Dedifferentiated amniotic fluid mesenchymal stem cell (primary cell): ENCODE results near the gene SLC22A1.
"Not testable (repeated sequence)": the region's sequence is repeated elsewhere in the genome, so short reads cannot be mapped to it uniquely, and the experiment has no call there.

Experiments used
- DNase-seq: peaks from one replicate; pipeline ENCODE4 v3.0.0-alpha.2; 2016; ENCODE audit errors: extremely low spot score

SLC22A1 gene

DNA sequence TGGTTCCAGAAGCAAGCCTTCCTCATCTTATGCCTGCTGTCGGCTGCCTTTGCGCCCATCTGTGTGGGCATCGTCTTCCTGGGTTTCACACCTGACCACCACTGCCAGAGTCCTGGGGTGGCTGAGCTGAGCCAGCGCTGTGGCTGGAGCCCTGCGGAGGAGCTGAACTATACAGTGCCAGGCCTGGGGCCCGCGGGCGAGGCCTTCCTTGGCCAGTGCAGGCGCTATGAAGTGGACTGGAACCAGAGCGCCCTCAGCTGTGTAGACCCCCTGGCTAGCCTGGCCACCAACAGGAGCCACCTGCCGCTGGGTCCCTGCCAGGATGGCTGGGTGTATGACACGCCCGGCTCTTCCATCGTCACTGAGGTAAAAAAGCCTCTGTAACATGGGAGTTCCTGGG is 366 bp downstream of the SLC22A1 start:
- no peak for DNase-seq

DNA sequence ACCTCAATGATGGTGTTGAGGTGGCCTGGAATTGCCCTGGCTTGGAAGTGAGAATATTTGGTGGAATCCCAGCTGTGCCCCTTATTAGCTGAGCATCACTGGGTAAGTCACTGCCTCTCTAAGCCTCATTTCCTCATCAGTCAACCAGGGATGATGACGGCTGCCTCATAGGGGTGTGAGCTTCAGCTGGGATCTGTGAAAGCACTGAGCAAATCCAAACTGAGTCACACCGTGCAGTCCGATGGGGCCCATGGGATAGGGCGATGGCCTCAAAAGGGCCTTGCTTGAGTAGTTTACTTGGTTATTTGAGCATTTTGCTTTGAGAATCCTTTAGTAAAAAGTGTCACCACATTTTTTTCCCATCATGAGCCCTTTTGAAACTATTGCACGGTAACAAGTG is 1.1 kb downstream of the SLC22A1 start:
- DNase-seq: no peak

DNA sequence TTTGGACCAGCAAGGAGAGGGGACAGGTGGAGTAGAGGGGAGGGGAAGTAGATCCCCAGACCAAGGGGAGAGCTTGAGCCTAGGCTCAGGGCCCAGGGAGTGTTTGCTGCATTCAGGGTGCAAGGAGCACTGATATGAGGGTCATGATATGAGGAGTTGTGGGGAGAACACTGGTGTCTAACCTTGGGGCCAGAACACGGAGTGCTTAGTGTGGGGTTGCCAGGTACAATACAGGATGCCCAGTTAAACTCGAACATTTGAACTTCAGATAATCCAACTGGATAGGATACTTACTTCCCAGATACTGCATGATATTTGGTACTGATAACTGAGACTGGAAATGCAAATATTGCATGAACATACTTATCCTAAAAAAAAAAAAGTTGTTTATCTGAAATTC is 2.4 kb downstream of the SLC22A1 start:
- DNase-seq: no peak

DNA sequence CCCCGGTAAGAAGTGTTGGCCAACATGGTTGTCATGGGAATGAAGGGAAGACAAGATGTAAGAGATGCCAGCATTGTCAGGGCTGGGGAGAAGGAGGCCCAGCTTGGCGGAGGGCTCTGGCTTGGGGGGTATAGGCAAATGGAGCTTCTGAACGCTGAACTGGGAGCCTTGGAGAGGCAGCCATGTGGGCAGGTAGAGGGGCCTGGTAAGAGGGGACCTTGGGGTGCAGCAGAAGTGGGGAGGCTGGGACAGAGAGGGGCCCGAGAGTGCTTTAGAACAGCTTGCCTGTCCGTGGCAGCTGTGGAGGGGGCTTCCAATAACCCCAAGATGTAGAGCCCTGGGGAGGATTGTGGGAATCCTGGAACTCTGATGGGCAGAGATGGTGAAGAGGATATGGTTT is 3.0 kb downstream of the SLC22A1 start:
- no peak for DNase-seq

DNA sequence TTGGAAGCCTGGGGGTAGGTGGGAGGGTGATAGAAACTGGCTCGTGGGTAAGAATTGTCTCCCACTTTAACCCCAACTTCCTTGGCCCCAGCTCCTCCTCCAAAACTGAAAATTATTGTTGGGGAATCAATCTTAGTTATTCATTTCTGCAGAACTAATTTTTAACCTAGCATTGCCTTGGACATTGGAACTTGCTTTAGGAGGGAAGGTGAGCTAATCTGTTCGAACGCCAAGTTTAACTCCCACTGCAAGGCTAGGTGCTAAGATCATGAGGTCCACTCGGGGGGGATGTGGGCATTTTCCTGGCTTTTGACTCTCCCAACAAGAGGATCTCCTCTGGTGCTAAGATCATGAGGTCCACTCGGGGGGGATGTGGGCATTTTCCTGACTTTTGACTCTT is 3.5 kb downstream of the SLC22A1 start:
- DNase-seq: not testable (repeated sequence)

DNA sequence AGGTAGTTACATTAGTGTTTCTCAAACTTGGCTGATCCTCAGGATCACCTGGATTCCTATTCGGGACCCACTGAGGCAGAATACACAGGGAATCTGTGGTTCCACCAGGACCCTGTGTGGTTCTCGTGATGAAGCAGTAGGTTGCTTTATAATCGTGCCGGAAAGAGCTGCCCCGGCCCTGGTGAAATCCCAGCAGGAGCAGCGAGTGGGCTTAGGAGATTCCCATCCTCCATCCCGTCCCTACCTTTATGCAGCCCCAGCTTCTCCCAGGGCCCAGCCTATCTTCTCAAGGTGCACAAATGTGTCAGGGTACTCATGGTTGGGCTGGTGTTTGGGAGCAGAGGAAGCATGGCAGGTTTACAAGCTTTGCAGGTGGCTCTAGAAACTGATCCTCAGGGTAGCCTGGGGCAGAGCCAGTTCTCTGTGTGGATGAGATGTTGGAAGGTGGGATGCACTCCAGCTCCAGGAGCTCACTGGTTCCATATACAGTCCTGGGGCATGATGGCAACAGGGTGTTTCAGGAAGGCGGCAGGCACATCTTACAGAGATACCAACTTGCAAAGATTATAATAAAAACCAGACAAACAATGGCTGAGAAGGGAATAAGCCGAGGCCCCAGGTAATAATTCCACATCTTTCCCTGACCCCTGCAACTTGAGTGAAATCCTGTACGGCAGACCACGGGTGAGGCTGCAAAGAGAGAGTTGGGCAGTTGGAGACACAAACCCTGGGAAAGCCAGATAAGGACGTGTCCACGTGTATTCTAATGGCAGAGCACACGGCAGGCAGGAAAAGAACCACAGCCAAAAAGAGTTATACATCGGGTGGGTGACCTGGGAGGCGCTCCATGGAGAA is 5.9 kb downstream of the SLC22A1 start:
- no peak for DNase-seq

DNA sequence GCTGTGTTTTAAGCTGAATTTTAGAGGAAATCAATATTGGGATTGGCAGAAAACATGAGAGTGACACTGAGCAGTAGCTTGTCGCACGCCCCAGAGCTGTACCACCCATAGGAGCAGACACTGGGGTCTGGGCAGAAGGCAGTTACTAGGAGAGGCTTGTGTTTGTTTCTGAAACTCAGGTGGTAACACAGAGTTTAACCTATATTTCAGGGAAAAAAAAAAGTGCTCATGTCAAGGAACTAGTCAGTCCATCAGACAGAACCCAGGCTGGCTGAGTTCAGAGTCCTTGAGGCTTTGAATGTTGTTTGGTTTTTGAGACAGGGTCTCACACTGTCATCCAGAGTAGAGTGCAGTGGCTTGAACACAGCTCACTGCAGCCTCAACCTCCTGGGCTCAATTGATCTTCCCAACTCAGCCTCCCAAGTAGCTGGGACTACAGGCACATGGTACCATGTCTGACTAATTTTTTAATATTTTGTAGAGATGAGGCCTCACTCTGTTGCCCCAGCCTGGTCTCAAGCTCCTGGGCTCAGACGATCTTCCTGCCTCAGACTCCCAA is 6.6 kb downstream of the SLC22A1 start:
- DNase-seq: no peak

DNA sequence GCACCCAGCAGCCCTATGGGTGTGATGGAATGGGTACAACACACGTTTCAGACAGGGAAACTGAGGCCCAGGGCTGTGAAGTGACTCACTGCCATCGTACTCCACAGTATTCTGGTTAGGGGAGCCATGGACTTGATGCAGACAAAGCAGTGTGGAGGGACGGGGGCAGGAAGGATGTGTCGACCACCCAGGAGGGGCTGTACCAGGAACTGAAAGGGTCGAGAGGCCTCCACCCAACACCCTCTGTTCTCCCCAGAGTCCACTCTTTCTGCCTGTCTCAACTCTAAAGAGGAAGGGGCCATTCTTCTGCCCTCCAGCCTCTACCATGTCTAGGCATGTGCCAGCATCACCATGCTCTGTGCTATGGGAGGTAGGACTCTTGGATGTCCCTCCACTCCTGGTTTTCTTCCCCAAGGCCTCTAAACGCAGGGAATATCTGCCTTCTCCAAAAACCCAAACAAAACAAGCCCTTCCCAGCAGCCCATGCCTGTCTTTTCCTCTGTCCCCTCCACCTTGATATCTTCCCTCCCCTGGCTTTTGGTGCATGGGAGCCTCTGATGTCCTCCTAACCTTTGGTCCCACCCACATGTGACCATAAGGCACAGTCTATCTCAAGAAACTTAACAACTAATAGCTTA is 7.4 kb downstream of the SLC22A1 start:
- DNase-seq: no peak

DNA sequence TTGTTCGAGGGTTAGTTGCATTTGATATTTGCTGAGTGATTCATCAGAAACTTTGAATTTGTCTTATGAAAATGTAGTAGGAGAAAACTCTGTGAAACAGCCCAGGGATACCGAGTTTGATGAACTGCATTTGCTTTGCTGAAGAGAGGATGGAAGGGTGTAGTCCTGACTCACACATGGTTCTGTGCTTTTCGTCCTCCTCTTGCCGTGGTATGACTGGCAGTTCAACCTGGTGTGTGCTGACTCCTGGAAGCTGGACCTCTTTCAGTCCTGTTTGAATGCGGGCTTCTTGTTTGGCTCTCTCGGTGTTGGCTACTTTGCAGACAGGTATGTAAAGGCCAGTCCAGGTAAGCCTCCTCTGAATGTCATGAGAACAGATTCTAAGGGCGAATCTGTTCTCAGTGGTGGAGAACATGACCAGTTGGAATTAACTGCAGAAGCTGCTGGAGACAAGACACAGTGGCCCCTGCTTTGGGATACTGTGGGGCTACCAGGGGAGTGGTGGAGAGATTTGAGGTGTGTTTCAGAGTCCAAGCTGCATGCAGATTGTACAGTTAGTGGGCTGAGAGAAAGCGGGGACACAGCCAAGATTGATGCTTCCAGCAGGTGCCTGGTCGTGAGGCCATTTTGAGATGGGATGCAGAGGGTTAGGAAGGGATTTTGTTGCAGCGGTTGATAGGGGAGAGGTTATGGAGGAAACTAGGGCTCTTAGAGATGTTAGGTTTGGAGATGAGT is 8.4 kb downstream of the SLC22A1 start:
- DNase-seq: no peak

DNA sequence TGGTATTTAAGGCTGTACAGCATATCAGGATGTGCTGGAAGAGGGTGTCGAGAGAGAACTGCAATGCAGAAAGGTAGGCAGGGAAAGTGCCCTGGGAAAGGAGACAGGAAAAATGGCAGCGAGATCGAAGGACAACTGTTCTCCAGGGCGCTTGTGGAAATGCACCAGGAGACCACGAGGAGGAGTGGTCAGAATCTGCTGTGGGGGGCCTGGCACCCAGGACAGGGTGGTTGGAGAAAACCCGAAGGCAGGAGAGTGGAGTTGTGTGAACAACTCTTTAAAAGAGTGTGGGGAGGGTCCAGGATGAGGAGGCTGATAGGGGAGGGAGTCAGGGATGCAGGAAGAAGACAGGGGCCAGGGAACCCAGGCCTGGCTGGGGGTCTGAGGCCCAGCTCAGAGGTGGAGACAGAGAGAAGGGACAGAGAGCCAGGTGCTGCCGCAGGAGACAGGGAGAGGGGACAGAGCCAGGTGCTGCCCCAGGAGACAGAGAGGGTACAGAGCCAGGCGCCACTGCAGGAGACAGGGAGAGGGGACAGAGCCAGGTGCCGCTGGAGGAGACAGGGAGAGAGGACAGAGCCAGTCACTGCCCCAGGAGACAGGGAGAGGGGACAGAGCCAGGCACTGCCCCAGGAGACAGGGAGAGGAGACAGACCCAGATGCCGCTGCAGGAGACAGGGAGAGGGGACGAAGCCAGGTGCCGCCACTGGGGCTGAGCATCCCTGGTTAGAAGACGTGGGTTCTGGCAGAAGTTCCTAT is 9.3 kb downstream of the SLC22A1 start:
- DNase-seq: no peak

DNA sequence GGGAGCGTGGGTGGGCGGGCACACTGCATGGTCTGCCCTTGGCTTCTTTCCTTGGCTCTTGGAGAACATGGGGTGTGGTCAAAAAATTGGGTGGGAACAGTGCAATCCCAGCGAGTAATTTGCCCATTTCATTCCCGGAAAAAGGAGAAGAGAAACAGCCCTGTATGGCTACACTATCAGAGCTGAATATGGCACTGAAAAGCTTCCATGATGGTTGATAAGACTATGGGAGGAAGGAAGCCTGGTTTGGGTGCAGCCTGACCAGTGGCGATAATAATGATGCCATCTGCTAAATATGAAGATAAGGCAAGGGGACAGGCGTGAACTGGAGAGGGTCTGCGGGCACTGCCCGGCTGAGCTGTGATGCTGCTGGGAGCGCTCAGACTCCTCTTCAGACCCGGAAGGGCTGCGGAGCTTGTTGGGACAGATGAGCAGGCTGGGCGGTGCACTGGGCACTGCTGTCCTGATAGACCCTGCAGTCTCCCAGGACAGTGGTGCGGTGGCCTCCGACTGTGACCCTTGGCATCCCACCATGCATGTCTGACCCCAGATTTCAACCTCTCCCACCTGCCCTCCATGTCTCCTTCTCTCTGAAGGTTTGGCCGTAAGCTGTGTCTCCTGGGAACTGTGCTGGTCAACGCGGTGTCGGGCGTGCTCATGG is 10.2 kb downstream of the SLC22A1 start:
- DNase-seq: no peak

DNA sequence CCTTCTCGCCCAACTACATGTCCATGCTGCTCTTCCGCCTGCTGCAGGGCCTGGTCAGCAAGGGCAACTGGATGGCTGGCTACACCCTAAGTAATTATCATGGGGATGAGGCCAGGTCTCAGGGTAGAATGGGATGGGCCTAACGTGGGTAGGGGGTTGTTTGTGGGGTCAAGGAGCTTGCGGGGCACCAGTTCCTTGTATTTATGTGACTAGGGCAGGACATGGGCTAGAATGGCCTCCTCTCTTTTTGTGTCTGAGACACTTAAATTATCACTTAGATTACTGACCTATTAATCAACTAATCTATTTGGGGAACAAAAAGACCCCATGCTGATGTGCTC is 10.7 kb downstream of the SLC22A1 start:
- DNase-seq: no peak

DNA sequence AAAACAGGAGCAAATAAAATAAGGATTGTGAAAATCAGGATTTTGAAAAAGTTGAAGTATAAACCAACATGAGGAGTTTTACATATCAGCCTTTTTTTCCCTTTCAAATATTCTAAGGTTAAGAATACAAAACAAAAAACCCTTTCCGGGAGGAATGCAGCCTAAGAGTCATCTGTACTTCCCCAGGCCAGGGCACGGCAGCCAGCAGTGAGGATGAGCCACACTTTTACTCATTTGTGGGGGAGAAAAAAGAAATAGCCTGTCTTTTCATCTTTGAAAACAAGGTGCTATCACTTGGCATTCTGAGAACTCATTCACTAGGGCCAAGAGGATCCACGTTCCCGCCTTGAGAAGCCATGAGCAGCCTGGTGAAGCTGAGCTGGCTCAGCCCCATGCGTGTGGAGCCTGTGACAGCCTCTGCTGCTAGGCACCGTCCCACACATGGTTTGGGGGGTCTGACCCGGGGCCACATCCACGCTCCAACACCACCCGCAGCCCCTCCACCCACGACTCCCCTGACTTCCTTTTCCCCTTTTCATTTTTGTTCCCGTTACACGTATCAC is 11.2 kb downstream of the SLC22A1 start:
- DNase-seq: no peak

DNA sequence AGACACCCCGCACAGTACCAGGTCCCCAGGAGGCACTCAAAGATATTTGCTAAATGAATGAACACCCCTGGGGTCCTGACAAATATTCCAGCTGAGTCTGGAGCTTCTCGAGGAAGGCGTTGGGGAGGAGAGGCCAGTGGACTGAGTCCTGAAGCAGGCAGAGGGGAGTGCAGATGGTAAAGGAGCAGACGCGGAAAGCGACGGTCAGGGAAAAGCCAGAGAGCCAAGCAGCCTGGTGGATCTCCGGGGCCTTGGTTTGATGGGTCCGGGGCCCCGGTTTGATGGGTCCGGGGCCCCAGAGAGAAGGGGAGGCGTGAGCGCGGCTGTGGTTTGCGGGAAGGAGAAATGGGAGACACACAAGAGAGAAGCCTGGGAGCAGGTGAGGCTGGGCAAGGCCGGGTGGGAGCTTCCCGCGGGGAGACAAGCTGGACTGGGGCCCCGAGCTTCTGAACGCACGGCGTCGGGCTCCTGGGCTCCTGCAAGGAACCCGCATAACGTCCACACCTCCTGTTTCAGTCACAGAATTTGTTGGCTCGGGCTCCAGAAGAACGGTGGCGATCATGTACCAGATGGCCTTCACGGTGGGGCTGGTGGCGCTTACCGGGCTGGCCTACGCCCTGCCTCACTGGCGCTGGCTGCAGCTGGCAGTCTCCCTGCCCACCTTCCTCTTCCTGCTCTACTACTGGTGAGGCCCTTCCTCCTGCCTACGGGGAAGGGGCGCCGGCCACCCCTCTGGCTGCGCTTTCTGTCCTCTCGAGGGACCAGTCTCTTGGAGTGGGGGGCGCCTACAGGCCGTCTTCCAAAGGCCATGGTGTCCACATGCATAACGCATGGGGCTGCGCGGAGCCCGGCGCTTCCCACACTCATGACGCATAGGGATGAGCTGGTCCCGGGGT is 12.1 kb downstream of the SLC22A1 start:
- DNase-seq: no peak

DNA sequence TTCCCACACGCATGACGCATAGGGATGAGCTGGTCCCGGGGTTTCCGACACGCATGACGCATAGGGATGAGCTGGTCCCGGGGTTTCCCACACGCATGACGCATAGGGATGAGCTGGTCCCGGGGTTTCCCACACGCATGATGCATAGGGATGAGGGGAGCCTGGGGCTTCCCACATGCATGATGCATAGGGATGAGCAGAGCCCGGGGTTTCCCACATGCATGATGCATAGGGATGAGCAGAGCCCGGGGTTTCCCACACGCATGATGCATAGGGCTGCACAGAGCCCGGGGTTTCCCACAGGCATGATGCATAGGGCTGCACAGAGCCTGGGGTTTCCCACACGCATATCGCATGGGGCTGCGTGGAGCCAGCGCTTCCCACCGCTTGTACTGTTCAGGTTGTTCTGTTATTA is 12.7 kb downstream of the SLC22A1 start:
- not testable (repeated sequence) for DNase-seq

DNA sequence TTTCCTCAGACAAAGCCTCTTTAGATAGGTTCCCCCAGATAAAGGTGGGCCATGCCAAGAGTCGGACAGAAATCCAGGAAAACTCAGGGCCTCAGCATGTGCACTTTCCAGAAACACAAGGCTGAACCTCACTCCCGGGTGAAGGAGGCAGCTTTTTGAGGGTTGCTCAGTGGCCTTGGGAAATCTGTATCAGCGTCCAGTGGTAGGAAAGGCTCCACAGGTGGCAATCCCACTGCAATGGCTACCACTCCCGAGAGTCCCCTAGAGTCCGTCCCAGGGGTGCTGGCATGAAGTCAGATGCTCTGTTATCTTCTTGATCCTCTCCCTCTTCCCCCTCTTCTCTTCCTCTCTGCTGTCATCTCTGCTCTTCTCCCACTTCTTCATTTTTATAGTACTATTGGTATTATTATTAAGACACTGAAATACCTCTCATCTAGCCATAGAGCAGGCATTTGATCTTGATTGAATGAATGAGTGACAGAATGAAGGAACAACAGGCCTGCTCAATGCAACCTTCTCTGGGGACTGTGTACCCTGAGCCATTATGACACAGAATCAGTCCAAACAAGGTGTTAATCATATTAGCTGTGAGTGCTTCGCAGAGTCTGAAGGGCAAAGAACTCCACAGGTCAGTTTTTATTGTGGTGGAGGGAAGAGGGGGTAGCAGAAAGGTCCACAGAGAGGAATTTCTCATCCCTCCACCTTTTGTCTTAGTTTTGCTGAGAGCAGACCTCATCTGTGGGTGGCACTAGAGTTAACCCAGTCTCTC is 13.3 kb downstream of the SLC22A1 start:
- no peak for DNase-seq

DNA sequence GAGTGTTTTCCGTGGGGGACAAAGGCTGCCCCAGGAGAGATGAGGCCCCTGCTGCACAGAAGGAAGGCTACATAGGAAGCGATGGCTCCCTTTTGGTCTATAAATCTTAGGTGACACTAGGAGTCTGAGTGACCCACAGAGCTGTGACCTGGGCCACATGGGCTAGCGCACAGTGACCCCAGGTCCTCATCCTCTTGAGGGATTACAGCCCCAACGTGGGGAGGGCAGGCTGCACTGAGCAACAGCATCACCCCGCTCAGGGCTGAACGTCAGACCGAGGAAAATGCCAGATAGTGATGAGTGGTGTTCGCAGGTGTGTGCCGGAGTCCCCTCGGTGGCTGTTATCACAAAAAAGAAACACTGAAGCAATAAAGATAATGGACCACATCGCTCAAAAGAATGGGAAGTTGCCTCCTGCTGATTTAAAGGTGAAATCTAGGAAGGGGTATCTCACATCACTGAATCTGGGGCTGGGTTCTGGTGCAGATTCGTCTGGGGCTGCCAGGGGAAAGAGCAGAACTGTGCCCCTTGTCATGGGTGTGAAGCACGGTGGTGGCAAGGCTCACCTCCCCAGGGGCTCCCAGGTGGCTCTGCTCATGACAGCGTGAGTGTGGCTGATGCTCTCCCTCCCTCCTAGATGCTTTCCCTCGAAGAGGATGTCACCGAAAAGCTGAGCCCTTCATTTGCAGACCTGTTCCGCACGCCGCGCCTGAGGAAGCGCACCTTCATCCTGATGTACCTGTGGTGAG is 14.5 kb downstream of the SLC22A1 start:
- DNase-seq: no peak
